H1 (cell line): ENCODE data around the gene PWP1.

Experiments
- ATF2 ChIP-seq: IDR thresholded peaks from 2 replicates; pipeline ENCODE4 v1.6.1; 2012; ENCODE audit warnings: low read length, inconsistent platforms
- CBX5 ChIP-seq: fragments of 300-800, 300-1000 bp; sonication (generic); IDR thresholded peaks from 2 replicates; pipeline ENCODE4 v1.7.1; 2016; ENCODE audit warnings: antibody characterized with exemption, low read length, low read depth
- JUND ChIP-seq: IDR thresholded peaks from 2 replicates; pipeline ENCODE4 v1.6.1; 2011; ENCODE audit warnings: mild to moderate bottlenecking, improper control_type of control experiment, low read length
- POLR2A ChIP-seq, 2 experiments: IDR thresholded peaks; 1 replicate in 1 of 2; 2 replicates in 1 of 2; pipeline ENCODE4 v1.6.1; 2011; ENCODE audit warnings: low read depth in 2 of 2, low read length in 2 of 2, mild to moderate bottlenecking in 2 of 2; ENCODE audit errors: control extremely low read depth in 1 of 2
- SP2 ChIP-seq: IDR thresholded peaks from 2 replicates; pipeline ENCODE4 v1.6.1; 2012; ENCODE audit warnings: mild to moderate bottlenecking, low read length, inconsistent platforms
- SRF ChIP-seq: IDR thresholded peaks from 2 replicates; pipeline ENCODE4 v1.6.1; 2011; ENCODE audit warnings: mild to moderate bottlenecking, low read depth, low read length, moderate library complexity
- TAF1 ChIP-seq: IDR thresholded peaks from 2 replicates; pipeline ENCODE4 v1.6.1; 2011; ENCODE audit warnings: mild to moderate bottlenecking, low read depth, low read length
- ZNF274 ChIP-seq: IDR thresholded peaks from 2 replicates; pipeline ENCODE4 v1.7.0; 2012; ENCODE audit warnings: low read length, borderline replicate concordance; ENCODE audit errors: extremely low read depth
- TF ChIP-seq, protein P1 (sequence below), 3 experiments: IDR thresholded peaks; 1 replicate in 2 of 3; 2 replicates in 1 of 3; pipeline versions ENCODE4 v1.5.1 to v1.6.1; 2011; ENCODE audit warnings: low read length in 3 of 3, mild to moderate bottlenecking in 3 of 3, inconsistent platforms in 2 of 3, low read depth in 1 of 3, moderate library complexity in 1 of 3; ENCODE audit not compliant: insufficient read depth in 1 of 3; ENCODE audit errors: control extremely low read depth in 1 of 3
- TF ChIP-seq, protein P2 (sequence below): IDR thresholded peaks from 2 replicates; pipeline ENCODE4 v1.6.1; 2012; ENCODE audit warnings: inconsistent platforms

GRCh38 chr12:107662484-107662883 lies 23.1 kb upstream of the PWP1 start:
- no peak for TF ChIP-seq CBX5
- TF ChIP-seq, protein P1, sequence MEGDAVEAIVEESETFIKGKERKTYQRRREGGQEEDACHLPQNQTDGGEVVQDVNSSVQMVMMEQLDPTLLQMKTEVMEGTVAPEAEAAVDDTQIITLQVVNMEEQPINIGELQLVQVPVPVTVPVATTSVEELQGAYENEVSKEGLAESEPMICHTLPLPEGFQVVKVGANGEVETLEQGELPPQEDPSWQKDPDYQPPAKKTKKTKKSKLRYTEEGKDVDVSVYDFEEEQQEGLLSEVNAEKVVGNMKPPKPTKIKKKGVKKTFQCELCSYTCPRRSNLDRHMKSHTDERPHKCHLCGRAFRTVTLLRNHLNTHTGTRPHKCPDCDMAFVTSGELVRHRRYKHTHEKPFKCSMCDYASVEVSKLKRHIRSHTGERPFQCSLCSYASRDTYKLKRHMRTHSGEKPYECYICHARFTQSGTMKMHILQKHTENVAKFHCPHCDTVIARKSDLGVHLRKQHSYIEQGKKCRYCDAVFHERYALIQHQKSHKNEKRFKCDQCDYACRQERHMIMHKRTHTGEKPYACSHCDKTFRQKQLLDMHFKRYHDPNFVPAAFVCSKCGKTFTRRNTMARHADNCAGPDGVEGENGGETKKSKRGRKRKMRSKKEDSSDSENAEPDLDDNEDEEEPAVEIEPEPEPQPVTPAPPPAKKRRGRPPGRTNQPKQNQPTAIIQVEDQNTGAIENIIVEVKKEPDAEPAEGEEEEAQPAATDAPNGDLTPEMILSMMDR (IDR thresholded peaks at IDR 0.05; ENCODE audit: control extremely low read depth in 1 of 3, insufficient read depth in 1 of 3, low read depth in 1 of 3, low read length in 3 of 3): no peak
- no peak for TF ChIP-seq JUND
- TF ChIP-seq ZNF274: no peak
- TF ChIP-seq SP2: no peak
- no peak for TF ChIP-seq POLR2A (IDR thresholded peaks at IDR 0.05; ENCODE audit: control extremely low read depth in 1 of 2, low read depth in 2 of 2, low read length in 2 of 2)
- no peak for TF ChIP-seq SRF
- no peak for TF ChIP-seq TAF1
- TF ChIP-seq, protein P2, sequence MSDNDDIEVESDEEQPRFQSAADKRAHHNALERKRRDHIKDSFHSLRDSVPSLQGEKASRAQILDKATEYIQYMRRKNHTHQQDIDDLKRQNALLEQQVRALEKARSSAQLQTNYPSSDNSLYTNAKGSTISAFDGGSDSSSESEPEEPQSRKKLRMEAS: no peak
- no peak for TF ChIP-seq ATF2
